Epithelial cell of prostate (primary cell): Measurements from ENCODE around the gene CGA.

Source experiments
- DNase-seq: peaks from one replicate; pipeline ENCODE4 v3.0.0-alpha.2; 2011; ENCODE audit warnings: low read depth, low spot score
- H3K27ac ChIP-seq: fragments of 450-650 bp; 2 replicates; pipeline ENCODE4 v1.5.1; 2017; ENCODE audit warnings: mild to moderate bottlenecking

CGA gene

DNA sequence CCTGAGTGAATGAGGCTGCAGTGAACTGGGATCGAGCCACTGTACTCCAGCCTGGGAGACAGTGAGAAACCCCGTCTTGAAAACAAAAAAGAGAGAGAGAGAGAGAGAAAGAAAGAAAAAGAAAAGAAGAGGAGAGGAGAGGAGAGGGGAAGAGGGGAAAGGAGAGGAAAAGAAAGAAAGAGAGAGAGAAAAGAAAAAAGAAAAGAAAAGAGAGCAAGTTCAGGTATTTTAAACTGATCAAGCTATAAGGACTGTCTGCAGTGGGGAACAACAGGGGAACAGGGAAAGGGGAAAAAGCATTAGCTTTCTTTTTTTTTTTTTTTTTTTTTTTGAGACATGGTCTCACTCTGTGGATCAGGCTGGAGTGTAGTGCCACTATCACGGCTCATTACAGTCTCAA is 2.5 kb downstream of the CGA start:
- DNase-seq, result no peak
- H3K27ac ChIP-seq, result no peak overlapping the region

DNA sequence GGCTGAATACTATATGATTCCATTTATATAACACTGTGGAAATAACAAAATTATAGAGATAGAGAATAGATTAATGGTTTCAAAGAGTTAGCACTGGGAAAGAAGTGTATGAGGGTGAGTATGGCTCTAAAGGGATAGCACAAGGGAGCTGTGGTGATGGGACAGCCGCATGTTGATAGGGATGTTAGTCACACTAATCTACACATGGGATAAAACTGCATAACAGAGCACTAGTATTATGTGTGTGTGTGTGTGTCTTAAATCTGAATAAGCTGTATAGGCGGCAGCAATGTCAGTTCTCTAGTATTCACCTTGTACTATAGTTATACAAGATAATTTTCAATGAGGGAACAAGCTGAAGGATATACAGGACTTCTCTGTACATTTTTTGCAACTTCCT is 5.8 kb downstream of the CGA start:
- no peak overlapping the region for H3K27ac ChIP-seq
- DNase-seq, result no peak

DNA sequence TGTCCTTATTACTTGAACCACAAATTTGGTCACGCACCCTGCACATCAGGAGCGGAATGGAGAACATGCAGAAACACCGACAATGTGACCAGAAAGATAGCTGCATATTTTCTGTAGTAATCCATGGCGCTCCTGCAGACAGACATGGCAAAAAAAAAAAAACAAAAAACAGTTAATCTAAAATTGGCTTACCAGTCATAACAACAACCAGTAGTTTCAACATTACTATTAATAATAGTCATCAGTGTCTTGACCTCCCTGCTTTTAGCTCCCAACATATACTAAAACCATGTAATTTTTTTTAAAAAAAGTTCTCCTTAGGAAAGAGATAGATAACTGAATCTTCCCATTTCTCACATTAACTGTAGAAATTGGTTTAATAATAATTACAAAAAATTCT is 6.8 kb downstream of the CGA start:
- H3K27ac ChIP-seq, result no peak overlapping the region
- DNase-seq, result no peak

DNA sequence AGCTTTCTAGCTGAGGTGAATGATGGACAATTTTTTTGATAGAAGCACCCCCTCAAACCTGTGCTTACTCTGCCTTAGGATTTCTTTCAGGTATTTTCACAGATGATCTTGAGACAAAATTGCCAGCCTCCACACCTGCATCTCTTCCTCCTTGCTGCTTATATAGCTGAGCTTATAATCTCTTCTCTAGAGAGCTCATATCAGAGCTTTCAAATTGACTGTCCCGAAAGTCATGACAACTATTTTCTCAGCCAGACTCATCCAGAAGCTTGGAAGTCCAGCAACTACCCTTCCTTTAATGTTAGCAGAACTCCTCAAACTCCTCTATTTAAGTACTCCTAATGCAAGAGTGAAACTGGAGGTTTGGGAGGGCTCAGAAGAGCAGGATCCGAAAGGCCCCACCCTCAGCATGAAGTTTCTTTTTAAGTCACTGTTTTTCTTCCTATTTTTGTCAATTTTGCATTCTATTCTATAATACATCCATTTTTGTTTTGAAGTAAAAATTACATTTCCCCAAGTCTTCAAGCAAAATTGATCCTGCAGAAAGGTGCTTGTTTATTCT is 12.7 kb downstream of the CGA start:
- H3K27ac ChIP-seq, result no peak overlapping the region
- DNase-seq, result no peak

DNA sequence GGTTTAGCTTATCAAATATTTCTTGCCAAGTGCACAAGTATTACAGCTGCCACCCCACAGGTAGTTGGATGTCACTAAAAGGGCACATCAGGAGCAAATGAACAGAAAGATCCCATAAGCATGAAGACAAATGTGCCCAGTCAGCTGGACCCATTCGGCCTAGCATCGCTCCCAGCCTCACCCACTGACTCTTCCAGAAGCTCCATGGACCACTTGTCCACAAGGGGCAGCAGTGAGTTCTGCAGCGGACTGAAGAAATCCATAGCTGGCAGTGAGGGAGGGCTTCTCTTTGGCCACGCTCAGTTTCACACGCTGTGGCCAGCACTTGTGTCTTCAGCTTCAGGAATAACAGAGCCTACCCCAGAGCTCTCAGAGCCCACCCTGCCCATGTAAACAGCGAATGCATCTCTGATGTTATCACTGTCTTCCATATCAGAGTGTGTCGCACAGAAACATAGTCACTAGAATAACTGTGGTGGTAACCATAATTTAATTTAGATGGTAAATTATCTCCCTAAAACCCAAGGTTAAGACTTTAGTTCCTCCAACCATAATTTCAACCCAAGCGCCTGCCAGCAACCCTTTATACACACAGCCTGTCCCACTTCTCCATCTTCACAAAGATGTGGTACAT is 15.8 kb downstream of the CGA start:
- no peak for DNase-seq

DNA sequence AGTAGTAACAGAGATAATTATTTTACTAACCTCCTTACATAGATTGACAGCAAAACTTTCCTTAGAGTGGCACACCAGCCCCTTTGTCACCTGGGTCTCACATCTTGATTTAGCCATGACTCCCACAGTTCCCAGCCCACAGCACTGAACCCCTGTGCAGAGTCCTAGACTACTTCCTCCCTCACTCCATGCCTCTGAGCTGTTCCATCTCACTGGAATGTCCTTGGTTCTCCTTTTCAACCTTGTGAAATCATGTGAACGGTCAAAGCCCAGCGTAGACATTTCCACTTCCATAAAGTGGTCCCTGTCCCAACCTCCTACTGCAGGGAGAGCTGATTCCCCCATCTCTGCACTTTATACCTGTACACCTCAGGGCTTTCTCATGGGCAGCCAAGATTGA is 19.7 kb downstream of the CGA start:
- no peak overlapping the region for H3K27ac ChIP-seq
- no peak for DNase-seq

More for the DNA sequence above, 15.8 kb downstream of the CGA start:
- H3K27ac ChIP-seq, result no peak overlapping the region

DNA sequence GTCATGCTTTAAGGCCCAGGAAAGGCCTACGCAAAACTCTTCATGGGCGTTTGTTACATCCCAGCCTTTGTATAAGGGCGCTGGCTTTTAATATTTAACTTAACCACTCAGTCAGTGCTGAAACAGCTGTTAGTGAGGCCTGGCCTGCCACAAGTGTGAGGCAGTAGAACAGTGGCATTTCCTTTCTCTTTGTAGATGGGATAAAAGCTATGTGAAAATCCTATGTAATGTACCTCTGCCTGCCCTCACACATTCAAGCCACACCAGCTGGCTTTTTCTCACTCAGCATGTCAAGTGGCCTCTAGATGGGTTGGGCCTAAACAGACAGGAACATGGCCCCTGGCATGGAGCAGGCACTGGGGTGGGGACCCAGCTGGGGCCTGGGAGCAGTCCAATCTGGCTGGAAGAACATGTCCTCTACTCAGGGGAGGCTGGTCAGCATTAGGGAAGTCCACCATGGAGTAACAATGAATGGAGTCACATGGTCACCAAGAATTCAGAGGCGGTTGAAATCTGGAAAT is 20.7 kb downstream of the CGA start:
- DNase-seq, result no peak

DNA sequence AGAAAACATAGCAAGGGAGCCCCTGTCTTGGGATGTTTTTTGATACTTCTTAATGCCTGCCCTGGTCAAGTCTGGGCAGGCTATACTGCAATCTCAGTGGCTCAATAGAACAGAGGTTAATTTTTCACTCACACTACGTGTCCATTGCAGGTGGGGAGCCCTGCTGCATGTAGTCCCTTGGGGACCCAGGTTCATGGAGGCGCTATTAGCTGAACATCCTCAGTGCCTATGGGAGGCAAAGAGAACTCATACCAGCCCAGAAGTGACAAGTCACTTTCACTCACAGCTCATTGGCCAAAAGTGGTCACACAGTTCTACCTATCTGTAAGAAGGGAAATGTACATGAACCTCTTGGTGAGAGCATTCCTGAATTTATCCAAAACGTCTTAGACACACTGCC is 23.2 kb downstream of the CGA start:
- DNase-seq, result no peak
- H3K27ac ChIP-seq, result no peak overlapping the region

More for the DNA sequence above, 20.7 kb downstream of the CGA start:
- H3K27ac ChIP-seq, result no peak overlapping the region

DNA sequence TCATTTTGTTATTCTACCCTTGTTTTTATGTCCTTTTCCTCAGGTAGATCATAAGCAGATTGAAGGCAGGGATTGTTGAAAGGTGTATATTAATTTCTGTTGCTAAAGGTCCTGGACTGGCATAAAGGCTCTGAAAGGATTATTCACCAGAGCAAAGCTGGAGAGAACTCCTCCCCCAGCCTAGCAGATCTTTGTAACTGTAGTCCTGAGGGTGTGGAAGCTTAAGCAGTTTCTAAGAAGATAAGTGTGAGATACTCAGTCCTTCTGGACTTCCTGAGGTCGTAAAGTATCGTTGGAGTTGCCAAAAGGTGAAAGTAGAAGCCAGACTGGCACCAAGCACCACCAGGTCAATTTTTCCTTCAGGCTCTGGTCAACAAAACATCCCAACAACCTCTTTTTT is 24.2 kb downstream of the CGA start:
- no peak for DNase-seq
- H3K27ac ChIP-seq, result no peak overlapping the region

DNA sequence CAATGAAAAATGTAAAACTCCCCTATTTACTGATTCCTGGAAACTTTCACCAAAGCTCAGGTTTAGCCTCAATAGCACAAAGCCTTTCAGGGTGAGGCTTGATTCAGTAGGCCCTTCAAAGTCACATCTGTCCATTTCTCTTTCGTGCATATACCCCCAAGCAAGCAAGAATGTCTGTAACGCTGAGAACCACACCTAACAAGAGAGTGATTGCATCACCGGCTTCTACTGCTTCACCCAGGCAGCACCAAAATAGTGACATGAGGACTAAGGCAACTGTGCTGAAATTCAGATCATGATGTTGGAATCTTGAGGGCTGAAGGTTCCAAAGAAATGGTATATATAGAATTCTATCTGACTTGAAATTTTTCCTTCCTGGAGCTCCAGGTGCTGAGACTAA is 26.1 kb downstream of the CGA start:
- no peak overlapping the region for H3K27ac ChIP-seq

DNA sequence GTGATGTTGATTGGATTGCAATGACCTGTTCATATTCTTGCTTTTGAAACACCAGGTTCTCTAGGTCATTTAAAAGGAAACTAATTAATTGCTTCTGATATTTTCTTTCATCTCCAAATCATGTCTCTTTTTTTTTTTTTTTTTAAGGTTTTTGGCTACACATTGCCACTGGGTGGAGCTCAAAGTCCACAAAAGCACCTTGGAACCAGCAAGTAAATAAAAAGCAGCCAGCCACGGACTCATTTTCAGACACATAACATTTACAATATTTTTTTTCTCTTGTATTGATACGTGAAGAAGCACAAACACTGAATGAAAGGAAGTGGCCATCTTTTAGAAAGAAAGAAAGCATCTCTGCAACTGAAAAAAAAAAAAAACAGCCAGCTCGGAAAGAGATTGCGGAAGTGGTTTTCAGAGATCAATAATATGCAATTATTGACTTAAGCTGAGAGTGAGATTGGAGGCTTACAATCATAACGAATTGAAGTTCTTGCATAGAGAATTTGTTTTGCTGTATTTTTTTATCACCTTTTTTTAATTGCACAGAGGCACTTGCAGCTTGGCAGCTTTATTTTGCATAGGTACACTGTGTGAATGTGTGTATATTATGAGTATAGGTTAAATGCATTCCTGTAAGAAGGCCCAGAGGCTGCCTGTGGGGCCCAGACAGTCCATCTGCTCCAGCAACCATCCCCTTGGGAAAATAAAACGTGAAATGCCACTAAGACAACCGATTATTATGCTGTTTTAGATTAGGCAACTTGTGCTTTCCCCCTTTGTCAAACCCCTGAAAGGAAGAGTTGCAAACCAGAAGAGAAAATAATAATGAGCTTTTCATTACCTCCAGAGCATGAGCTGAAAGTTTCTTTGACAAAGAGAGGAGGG is 28.2 kb downstream of the CGA start:
- peak; percentile 16 for DNase-seq
- H3K27ac ChIP-seq, result no peak overlapping the region

More for the DNA sequence above, 26.1 kb downstream of the CGA start:
- DNase-seq, result no peak

DNA sequence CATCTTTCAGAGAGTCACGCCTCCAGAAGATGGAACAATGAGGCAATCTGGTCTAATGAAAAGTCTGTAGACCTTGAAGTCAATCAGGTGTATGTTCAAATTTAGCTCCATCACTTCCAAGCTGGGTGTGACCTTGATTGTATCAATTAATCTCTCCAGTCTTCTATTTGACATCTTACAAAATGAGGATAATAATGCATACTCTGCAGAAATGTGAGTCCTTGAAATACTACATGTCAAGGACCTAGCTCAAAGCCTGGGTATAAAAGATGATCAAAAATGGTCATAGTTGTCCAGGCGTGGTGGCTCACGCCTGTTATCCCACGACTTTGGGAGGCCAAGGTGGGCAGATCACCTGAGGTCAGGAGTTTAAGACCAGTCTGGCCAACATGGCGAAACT is 29.8 kb downstream of the CGA start:
- no peak for DNase-seq
- no peak overlapping the region for H3K27ac ChIP-seq

DNA sequence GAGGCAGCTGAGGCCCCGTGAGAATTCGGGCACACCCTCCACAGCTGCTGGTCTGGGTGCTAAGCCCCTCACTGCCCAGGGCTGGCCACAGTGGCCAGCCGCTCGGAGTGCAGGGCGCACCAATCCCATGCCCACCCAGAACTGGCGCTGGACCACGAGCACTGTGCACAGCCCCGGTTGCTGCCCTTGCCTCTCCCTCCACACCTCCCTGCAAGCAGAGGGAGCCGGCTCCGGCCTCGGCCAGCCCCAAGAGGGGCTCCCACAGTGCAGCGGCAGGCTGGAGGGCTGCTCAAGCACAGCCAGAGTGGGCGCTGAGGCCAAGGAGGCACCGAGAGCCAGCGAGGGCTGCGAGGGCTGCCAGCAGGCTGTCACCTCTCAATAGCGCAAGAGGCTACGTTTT is 35.0 kb downstream of the CGA start:
- no peak overlapping the region for H3K27ac ChIP-seq
- DNase-seq, result no peak

DNA sequence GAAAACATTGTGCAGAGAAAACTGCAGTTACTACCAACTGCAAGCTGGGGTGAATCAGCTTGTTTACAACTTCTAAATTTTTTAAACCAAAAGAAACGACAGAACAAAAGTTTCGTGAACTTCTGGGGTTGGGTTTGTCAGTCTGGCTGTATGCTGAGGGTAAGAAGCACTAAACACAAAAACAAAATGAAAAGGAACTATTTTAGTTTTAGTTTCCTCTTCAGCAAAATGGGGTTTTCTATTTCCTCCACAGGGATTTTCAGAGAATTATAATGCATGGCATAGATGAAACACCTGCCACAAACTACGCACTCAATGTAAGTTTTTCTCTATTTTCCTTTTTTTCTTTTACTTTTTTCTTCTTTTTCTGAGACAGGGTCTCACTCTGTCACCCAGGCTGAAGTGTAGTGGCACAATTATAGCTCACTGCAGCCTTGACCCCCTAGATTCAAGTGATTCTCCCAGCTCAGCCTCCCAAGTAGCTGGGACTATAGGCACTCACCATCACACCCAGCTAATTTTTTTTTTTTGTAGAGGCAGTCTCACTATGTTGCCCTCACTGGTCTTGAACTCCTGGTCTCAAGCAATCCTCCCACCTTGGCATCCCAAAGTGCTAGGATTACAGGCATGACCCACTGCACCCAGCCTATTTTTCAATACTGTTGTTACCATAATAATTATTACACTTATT is 40.6 kb downstream of the CGA start:
- DNase-seq, result no peak
- H3K27ac ChIP-seq, result no peak overlapping the region

DNA sequence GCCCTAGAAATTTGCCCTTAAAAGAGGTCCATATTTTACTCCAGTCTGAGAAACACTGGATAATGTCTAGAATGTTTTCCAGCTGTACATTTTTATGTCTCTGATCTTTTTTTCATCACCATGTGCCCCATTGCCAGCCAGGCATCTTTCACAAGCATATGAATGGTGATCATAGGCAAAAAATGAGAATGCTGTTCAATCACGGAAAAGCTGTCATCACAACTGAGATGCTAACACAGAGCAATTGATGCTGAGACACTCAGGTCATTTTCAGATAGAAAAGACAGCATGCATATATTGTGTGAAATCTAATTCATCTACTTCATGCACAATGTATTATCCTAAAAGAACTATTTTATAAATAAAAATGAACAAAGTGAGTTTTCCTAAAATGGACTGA is 41.6 kb downstream of the CGA start:
- H3K27ac ChIP-seq, result no peak overlapping the region
- no peak for DNase-seq

DNA sequence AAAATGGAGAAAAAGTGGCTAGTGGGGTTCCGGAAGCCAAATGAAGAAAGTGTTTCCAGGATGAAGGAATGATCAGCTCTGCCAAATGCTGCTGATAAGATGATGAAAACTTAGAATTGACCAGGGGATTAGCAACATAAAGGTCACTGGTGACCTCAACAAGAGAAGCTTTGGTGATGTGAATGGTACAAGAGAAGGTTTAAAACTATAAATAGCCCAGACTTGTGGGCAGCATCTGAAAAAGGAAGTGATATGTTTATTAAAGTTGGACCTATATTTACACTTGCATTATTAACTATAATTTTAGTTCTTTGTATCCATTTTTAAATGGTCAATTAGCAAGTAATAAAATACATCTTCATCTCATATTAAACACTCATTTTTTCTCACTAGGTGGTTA is 45.1 kb downstream of the CGA start:
- H3K27ac ChIP-seq, result no peak overlapping the region
- no peak for DNase-seq

DNA sequence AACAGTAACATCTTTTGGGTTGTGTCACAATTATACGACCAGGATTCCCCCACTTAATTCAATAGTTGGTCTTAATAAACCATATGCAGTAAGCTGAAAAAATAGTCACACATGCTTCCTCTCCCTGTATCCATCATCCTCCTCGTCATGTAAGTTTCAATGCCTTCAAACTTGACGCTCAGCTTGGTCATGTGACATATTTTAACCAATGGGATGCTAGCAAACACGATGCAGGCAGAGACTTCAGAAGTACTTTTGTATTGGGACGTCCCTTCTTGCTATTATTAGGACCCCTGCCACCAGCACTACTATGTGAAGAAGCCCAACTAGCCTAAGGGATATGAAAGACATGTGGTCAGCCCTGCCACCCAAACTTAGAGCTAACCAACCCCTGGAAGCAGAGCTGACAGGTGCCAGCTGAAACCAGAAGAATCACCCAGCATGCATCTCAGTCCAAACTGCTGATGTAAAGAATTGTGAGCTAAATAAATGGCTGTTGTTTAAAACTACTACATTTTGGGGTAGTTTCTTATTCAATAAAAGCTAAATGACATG is 49.3 kb downstream of the CGA start:
- no peak overlapping the region for H3K27ac ChIP-seq
- no peak for DNase-seq

DNA sequence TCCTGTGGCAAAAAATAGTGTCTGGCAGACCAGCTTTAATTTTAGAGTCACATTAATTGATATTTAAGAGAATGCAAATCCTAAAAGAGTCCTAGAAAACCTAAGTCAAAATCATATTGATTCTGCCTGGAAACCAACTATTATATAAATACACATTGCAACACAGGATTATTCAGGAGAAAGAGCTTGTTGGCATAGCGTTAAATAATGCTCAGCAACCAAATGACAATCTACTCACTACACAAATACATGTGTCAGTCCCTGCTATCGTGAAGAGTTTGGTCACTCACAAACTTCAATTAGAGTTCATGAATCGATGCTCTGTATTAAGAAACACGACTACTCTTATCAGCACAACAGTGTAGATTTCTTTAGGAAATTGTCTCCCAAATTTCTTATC is 54.2 kb downstream of the CGA start:
- no peak for DNase-seq
- no peak overlapping the region for H3K27ac ChIP-seq
